ENCODE measurements around the gene SGF29. TPM values are rescaled to one million over a fixed set of nuclear protein-coding genes. Genes with fewer than 3 reads are reported as not detected.
"Not testable (repeated sequence)": the region's sequence is repeated elsewhere in the genome, so short reads cannot be mapped to it uniquely, and the experiment has no call there.

Gene SGF29
- total and polyA plus RNA-seq, 9 of the 15 experiments (the other 6 are each of a cell fraction or from before 2014, with no cell fraction given) = 2.6 to 36.1 (median 21.2) TPM

DNA sequence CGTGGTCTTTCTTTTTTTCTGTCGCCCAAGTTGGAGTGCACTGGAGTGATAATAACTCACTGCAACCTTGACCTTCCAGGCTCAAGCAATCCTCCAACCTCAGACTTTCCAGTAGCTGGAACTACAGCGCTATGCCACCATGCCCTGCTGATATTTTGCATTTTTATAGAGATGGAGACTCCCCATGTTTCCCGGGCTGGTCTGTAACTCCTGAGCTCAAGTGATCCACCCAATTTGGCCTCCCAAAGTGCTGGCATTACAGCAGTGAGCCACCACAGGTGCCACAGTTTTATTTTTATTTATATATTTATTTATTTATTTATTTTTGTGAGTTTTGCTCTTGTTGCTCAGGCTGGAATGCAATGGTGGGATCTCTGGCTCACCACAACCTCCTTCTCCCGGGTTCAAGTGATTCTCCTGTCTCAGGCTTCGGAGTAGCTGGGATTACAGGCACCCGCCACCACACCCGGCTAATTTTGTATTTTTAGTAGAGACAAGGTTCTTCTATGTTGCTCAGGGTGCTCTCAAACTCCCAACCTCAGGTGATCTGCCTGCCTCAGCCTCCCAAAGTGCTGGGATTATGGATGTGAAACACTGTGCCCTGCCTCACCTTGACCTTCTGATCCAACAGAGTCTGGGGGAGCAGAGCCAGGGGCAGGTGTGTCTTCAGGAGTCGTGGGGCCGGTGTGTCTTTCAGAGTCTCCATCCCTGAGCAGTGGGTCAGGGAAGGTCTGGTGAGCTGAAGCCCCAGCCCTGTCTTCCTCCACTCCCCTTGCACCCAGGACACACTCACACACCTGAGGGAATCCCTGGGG, 54.2 kb downstream of the SGF29 start:
- POLR2A ChIA-PET = interaction anchor here (0.7 kb wide), 1 partner anchor 404 kb away, joined by 3 read pairs; no protein-coding TSS in a partner anchor
- in situ Hi-C loops (cut with MboI) = loop anchor here (25.0 kb wide), 4 partner anchors 104 to 1604 kb away; partner anchors contain the start of genes EIF3C and EIF3CL
- H3K4me3 ChIP-seq; H3K4me2 ChIP-seq (ENCODE audit: insufficient read depth, low read length); H3K36me3 ChIP-seq (ENCODE audit: control insufficient read depth, insufficient read depth, low read length); H2AFZ ChIP-seq (ENCODE audit: low read depth, low read length); H4K20me1 ChIP-seq (replicated peaks; ENCODE audit: control insufficient read depth, insufficient read depth, low read length); BruUV-seq (replicated peaks); H3K9me3 ChIP-seq (replicated peaks; ENCODE audit: control insufficient read depth, insufficient read depth, low read depth, low read length); H3K9ac ChIP-seq (ENCODE audit: insufficient read depth in 1 of 2, low read depth in 2 of 2, low read length in 2 of 2); CTCF ChIA-PET (ENCODE audit: low intra/inter-chr PET ratio); DNase-seq (ENCODE audit: extremely low read depth in 1 of 4, low spot score in 3 of 4); H3K79me2 ChIP-seq (ENCODE audit: control insufficient read depth, insufficient read depth, low read length); H3K27ac ChIP-seq (ENCODE audit: extremely low read depth, low read depth, low read length); FAIRE-seq; intact Hi-C loops (cut with micrococcal nuclease); ATAC-seq; H3K27me3 ChIP-seq (ENCODE audit: control insufficient read depth in 2 of 2, insufficient read depth in 2 of 2, low read length in 2 of 2); H3K9me1 ChIP-seq (ENCODE audit: control insufficient read depth, insufficient read depth, low read length): not testable (repeated sequence)
- H3K4me1 ChIP-seq (replicated peaks in 1 of 2; ENCODE audit: control insufficient read depth in 2 of 2, insufficient read depth in 2 of 2, low read length in 2 of 2) = peaks cover 6 to 17% of the 10 kb centered on the region in 2 experiments; a peak in 3 of 5 replicates
- WGBS (ENCODE audit: insufficient coverage, low coverage, missing lambda C conversion rate) = 77% methylated on average over 9 of the region's 10 CpGs

DNA sequence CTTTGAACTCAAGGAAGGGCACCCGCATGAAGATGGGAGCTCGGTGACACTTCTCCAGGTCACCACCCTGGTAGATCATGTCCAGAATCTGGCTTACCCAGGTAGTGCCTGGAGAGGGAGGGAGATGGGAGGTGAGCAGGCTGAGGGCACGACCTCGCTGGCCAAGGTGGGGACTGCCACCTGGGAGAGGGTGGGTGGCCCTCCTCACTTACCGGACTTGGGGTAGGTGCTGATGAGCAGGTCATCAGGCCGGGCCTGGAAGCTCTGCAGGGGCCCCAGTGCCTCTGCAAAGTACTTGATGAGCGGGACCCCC, 54.7 kb downstream of the SGF29 start:
- H3K4me2 ChIP-seq (ENCODE audit: insufficient read depth, low read length); H3K4me3 ChIP-seq; CTCF ChIA-PET (ENCODE audit: low intra/inter-chr PET ratio); BruUV-seq (replicated peaks); H3K9me1 ChIP-seq (ENCODE audit: control insufficient read depth, insufficient read depth, low read length); H3K79me2 ChIP-seq (ENCODE audit: control insufficient read depth, insufficient read depth, low read length); DNase-seq (ENCODE audit: extremely low read depth in 1 of 4, low spot score in 3 of 4); H4K20me1 ChIP-seq (replicated peaks; ENCODE audit: control insufficient read depth, insufficient read depth, low read length); FAIRE-seq; intact Hi-C loops (cut with micrococcal nuclease); ATAC-seq; H3K27me3 ChIP-seq (ENCODE audit: control insufficient read depth in 2 of 2, insufficient read depth in 2 of 2, low read length in 2 of 2); H2AFZ ChIP-seq (ENCODE audit: low read depth, low read length); H3K27ac ChIP-seq (ENCODE audit: extremely low read depth, low read depth, low read length); H3K9me3 ChIP-seq (replicated peaks; ENCODE audit: control insufficient read depth, insufficient read depth, low read depth, low read length); H3K36me3 ChIP-seq (ENCODE audit: control insufficient read depth, insufficient read depth, low read length): not testable (repeated sequence)
- in situ Hi-C loops (cut with MboI) = loop anchor here (25.0 kb wide), 4 partner anchors 104 to 1604 kb away; partner anchors contain the start of genes EIF3C and EIF3CL
- WGBS (ENCODE audit: insufficient coverage, low coverage, missing lambda C conversion rate) = no CpG with 5 or more reads among the region's 7 CpGs
- peak overlapping the region in 1 of 2 experiments; percentile 9; a peak in 1 of 4 replicates for H3K9ac ChIP-seq (ENCODE audit: insufficient read depth in 1 of 2, low read depth in 2 of 2, low read length in 2 of 2)
- peaks cover 6 to 17% of the 10 kb centered on the region in 2 experiments; a peak in 3 of 5 replicates for H3K4me1 ChIP-seq (replicated peaks in 1 of 2; ENCODE audit: control insufficient read depth in 2 of 2, insufficient read depth in 2 of 2, low read length in 2 of 2)
- POLR2A ChIA-PET = interaction anchor here (0.7 kb wide), 1 partner anchor 403 kb away, joined by 3 read pairs; no protein-coding TSS in a partner anchor
